Measurements from ENCODE around the gene SHC3.

Gene SHC3

GRCh38 chr9:89225036-89225435, 46.4 kb upstream of the SHC3 start:
- H3K36me3 ChIP-seq (ENCODE audit: insufficient read depth, low read length), result no peaks in the 10 kb centered on the region

DNA sequence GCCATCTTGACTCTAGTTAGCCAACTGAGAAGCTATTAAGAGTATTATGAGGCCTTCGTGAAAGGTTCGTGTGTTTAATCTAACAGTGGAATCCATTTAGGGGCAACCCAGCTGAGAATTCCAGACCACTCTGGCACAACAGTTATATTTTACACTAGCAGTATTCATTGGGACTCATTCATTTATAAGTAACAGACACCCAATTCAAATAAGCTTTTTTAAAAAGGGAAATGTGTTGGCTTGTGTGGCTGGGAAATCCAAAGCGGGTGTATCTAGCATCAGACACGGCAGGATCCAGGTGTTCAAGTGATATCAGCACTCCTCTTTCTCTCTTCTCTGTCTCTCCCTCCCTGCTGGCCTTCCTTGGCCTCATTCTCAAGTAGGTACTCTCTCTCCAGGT, 46.0 kb upstream of the SHC3 start:
- Histone ChIP-seq H2AFZ (ENCODE audit: low read depth, low read length) (no peak overlapping the region), H3K27me3 (ENCODE audit: insufficient read depth, low read length, poor library complexity) (peaks cover 8% of the 10 kb centered on the region), H3K9ac (ENCODE audit: low read depth, low read length) (no peak overlapping the region), H4K20me1 (ENCODE audit: insufficient read depth, low read length) (no peaks in the 10 kb centered on the region), H3K4me3 (ENCODE audit: low read depth in 1 of 2, low read length in 2 of 2) (no peak overlapping the region), H3K4me2 (ENCODE audit: insufficient read depth, low read length) (no peak overlapping the region), H3K79me2 (ENCODE audit: insufficient read depth, low read length) (no peaks in the 10 kb centered on the region), H3K27ac (ENCODE audit: low read length) (no peak overlapping the region), H3K36me3 (ENCODE audit: insufficient read depth, low read length) (no peaks in the 10 kb centered on the region), H3K4me1 (ENCODE audit: insufficient read depth, low read length) (no peaks in the 10 kb centered on the region), H3K9me3 (ENCODE audit: insufficient read depth, low read length, severe bottlenecking) (no peaks in the 10 kb centered on the region)
- no peak for DNase-seq
- no peak for ATAC-seq (ENCODE audit: insufficient read depth, low read depth)
- no peak for TF ChIP-seq CTCF (IDR thresholded peaks at IDR 0.05; ENCODE audit: borderline replicate concordance, extremely low read depth, low read length, poor library complexity, severe bottlenecking)
- TF ChIP-seq EZH2 (IDR thresholded peaks at IDR 0.05; ENCODE audit: borderline replicate concordance, low read depth, low read length, severe bottlenecking), result no peak

More at GRCh38 chr9:89225036-89225435, 46.4 kb upstream of the SHC3 start:
- H2AFZ ChIP-seq (ENCODE audit: low read depth, low read length), result no peak overlapping the region
- TF ChIP-seq EZH2 (IDR thresholded peaks at IDR 0.05; ENCODE audit: borderline replicate concordance, low read depth, low read length, severe bottlenecking), result no peak
- no peak for TF ChIP-seq CTCF (IDR thresholded peaks at IDR 0.05; ENCODE audit: borderline replicate concordance, extremely low read depth, low read length, poor library complexity, severe bottlenecking)
- H3K9me3 ChIP-seq (ENCODE audit: insufficient read depth, low read length, severe bottlenecking), result no peaks in the 10 kb centered on the region
- H3K4me1 ChIP-seq (ENCODE audit: insufficient read depth, low read length), result no peaks in the 10 kb centered on the region
- DNase-seq (no peak), ATAC-seq (ENCODE audit: insufficient read depth, low read depth) (no peak)
- H3K27me3 ChIP-seq (ENCODE audit: insufficient read depth, low read length, poor library complexity), result peaks cover 8% of the 10 kb centered on the region
- H3K4me3 ChIP-seq (ENCODE audit: low read depth in 1 of 2, low read length in 2 of 2), result no peak overlapping the region
- no peak overlapping the region for H3K4me2 ChIP-seq (ENCODE audit: insufficient read depth, low read length)
- no peak overlapping the region for H3K27ac ChIP-seq (ENCODE audit: low read length)
- H3K9ac ChIP-seq (ENCODE audit: low read depth, low read length), result no peak overlapping the region
- H3K79me2 ChIP-seq (ENCODE audit: insufficient read depth, low read length), result no peaks in the 10 kb centered on the region
- H4K20me1 ChIP-seq (ENCODE audit: insufficient read depth, low read length), result no peaks in the 10 kb centered on the region

- H4K20me1 ChIP-seq (ENCODE audit: insufficient read depth, low read length), result no peaks in the 10 kb centered on the region
- no peaks in the 10 kb centered on the region for H3K4me1 ChIP-seq (ENCODE audit: insufficient read depth, low read length)
- H3K4me3 ChIP-seq (ENCODE audit: low read depth in 1 of 2, low read length in 2 of 2), result no peak overlapping the region
- ATAC-seq (ENCODE audit: insufficient read depth, low read depth) (no peak), DNase-seq (no peak)
- no peaks in the 10 kb centered on the region for H3K79me2 ChIP-seq (ENCODE audit: insufficient read depth, low read length)
- no peaks in the 10 kb centered on the region for H3K36me3 ChIP-seq (ENCODE audit: insufficient read depth, low read length)
- H2AFZ ChIP-seq (ENCODE audit: low read depth, low read length), result no peak overlapping the region
- H3K9me3 ChIP-seq (ENCODE audit: insufficient read depth, low read length, severe bottlenecking), result no peaks in the 10 kb centered on the region
- TF ChIP-seq CTCF (IDR thresholded peaks at IDR 0.05; ENCODE audit: borderline replicate concordance, extremely low read depth, low read length, poor library complexity, severe bottlenecking) (no peak), EZH2 (IDR thresholded peaks at IDR 0.05; ENCODE audit: borderline replicate concordance, low read depth, low read length, severe bottlenecking) (no peak)
- H3K9ac ChIP-seq (ENCODE audit: low read depth, low read length), result no peak overlapping the region
- H3K27ac ChIP-seq (ENCODE audit: low read length), result no peak overlapping the region
- peaks cover 8% of the 10 kb centered on the region for H3K27me3 ChIP-seq (ENCODE audit: insufficient read depth, low read length, poor library complexity)
- H3K4me2 ChIP-seq (ENCODE audit: insufficient read depth, low read length), result no peak overlapping the region
These were observed 44.9 kb upstream of the SHC3 start for GRCh38 chr9:89223396-89223977.

All from DND-41 (cell line).